AG04450 (cell line): ENCODE data around the gene UCKL1. TPM values are rescaled to one million over a fixed set of nuclear protein-coding genes. Genes with fewer than 3 reads are reported as not detected.
A peak's percentile ranks its signal among the peaks of the same experiment; 100 is the strongest.

Experiments
- CTCF ChIA-PET: fragments of 300-600, 350-600 bp; formaldehyde crosslinking; extraction: SDS; loops from one replicate; lab custom pipeline; 2022; ENCODE audit warnings: antibody characterized with exemption, inconsistent platforms; lab: Charles Lee
- POLR2A ChIA-PET: fragments of 350-600 bp; formaldehyde crosslinking; extraction: SDS; loops from one replicate; lab custom pipeline; 2021; ENCODE audit warnings: antibody characterized with exemption, inconsistent platforms; lab: Yijun Ruan, JAX
- DNase-seq: peaks from one replicate; pipeline ENCODE4 v3.0.0-alpha.2; 2011; ENCODE audit warnings: low read depth, low spot score
- H3K27ac ChIP-seq: one replicate; pipeline ENCODE4 v1.5.1; 2012; ENCODE audit warnings: low read depth, low read length, control low read depth
- H3K27me3 ChIP-seq: one replicate; pipeline ENCODE4 v1.6.0; 2012; ENCODE audit warnings: low read length; ENCODE audit not compliant: control insufficient read depth, insufficient read depth
- H3K4me3 ChIP-seq: 2 replicates; pipeline ENCODE4 v1.5.1; 2011; ENCODE audit warnings: mild to moderate bottlenecking, low read depth, low read length, control low read depth
- H3K9me3 ChIP-seq: 2 replicates; pipeline ENCODE4 v1.5.1; 2012; ENCODE audit warnings: low read length; ENCODE audit not compliant: control insufficient read depth, insufficient read depth
- polyA plus RNA-seq: library from polyadenylated mRNA; depleted of rRNA; stranded (reverse); fragments of >200 nt; gene quantifications from 2 replicates; pipeline ENCODE4 v1.2.3, GENCODE V29; 2011
- TF ChIP-seq, protein P1 (sequence below): IDR thresholded peaks from 2 replicates; pipeline ENCODE4 v1.5.1; 2011; ENCODE audit warnings: low read depth, low read length, control low read depth, inconsistent platforms

Gene UCKL1
- polyA plus RNA-seq, 1 experiment: 18.0 TPM

DNA sequence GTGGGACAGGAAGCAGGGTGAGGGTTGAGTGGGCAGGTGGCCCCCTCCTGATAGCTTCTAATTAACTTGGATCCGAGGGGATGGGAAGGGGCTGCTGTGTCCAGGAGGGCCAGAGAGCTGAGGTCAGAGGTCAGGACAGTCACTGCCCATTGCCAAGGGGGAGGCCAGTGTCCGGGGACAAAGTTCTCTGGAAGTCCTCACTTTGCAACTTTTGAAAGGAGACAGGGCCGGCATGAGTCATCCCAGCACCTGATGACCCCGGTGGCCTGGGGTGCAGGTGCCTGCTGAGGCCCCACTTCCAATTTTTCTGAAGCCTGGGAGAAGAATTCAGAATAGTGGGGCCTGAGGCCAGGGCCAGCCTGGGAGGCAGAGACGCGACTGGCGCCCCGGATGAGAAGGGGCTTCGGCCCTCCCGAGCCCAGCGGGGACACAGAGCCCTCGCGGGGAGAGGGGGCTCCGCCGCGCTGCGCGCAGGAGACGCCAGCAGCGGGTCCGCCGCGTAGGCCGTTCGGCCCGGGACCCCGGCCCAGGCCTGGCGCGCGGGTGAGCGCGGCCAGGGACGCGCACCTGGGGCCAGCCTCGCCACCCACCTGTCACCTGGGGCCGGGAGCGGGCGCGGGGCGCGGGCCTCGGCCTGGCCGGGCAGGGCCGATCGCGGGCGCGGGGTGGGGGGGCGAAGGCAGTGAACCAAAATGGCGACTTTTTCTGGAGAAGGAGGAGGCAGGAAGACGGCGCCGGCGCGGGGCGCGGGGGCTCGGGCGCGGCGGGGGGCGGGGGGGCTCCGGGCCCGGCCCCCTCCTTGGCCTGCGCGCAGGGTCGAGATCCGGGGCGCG lies 12.9 kb upstream of the UCKL1 start:
- CTCF ChIA-PET: no interaction called here
- no peaks in the 10 kb centered on the region for H3K27me3 ChIP-seq
- POLR2A ChIA-PET: no interaction called here
- peak overlapping the region; percentile 39 for H3K27ac ChIP-seq
- peak overlapping the region; percentile 66 for H3K4me3 ChIP-seq
- DNase-seq: no peak
- H3K9me3 ChIP-seq: peaks cover 36% of the 10 kb centered on the region
- TF ChIP-seq, protein P1, sequence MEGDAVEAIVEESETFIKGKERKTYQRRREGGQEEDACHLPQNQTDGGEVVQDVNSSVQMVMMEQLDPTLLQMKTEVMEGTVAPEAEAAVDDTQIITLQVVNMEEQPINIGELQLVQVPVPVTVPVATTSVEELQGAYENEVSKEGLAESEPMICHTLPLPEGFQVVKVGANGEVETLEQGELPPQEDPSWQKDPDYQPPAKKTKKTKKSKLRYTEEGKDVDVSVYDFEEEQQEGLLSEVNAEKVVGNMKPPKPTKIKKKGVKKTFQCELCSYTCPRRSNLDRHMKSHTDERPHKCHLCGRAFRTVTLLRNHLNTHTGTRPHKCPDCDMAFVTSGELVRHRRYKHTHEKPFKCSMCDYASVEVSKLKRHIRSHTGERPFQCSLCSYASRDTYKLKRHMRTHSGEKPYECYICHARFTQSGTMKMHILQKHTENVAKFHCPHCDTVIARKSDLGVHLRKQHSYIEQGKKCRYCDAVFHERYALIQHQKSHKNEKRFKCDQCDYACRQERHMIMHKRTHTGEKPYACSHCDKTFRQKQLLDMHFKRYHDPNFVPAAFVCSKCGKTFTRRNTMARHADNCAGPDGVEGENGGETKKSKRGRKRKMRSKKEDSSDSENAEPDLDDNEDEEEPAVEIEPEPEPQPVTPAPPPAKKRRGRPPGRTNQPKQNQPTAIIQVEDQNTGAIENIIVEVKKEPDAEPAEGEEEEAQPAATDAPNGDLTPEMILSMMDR: no peak

DNA sequence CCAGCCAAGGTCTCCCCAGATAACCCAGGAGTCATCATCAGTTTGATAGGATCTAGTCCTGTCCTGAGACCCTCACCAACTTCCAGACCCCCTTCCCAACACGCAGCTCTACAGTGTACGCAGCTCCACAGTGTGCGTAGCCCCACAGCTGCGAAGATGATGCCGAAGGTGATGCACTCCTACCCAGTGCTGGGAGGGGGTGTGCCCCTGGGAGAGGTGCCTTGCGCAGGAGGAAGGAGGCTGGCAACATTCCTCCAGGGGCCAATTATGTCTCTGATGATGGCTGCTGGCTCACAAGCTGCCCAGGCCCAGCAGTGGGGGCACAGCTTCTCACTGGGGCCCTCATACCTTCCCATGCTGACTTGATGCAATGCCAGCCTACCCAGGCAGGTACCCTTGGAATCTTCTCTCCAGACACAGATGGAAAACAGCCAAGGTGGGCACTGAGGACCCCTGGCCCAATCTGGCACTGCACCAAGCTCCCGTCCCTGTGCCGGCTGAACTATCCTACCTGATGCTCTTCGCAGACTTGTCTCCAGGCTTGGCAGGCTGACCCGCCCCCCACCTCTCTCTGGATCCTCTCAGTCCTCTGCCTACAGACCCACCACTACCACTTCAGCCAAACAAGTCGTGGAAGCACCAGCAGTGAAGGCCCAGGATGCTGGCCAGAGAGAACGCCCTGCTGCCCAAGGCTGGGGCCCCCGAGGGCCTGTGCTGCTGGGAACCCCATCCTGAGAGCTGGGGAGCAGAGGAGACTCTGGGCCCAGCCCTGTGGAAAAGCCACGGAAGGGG lies 12.1 kb upstream of the UCKL1 start:
- no peak for DNase-seq
- CTCF ChIA-PET: no interaction called here
- no peaks in the 10 kb centered on the region for H3K27me3 ChIP-seq
- no peak overlapping the region for H3K27ac ChIP-seq
- H3K4me3 ChIP-seq: peak overlapping the region; percentile 66
- POLR2A ChIA-PET: no interaction called here
- H3K9me3 ChIP-seq: peaks cover 44% of the 10 kb centered on the region
- TF ChIP-seq, protein P1: no peak

GRCh38 chr20:63967330-63968135 lies 11.3 kb upstream of the UCKL1 start:
- CTCF ChIA-PET: no interaction called here

GRCh38 chr20:63966944-63967322 lies 10.7 kb upstream of the UCKL1 start:
- DNase-seq: no peak
- Histone ChIP-seq H3K4me3 (no peak overlapping the region), H3K9me3 (peaks cover 55% of the 10 kb centered on the region), H3K27me3 (no peaks in the 10 kb centered on the region), H3K27ac (no peak overlapping the region)
- ChIA-PET CTCF (no interaction called here), POLR2A (no interaction called here)
- TF ChIP-seq, protein P1: no peak

More at GRCh38 chr20:63967330-63968135, 11.3 kb upstream of the UCKL1 start:
- POLR2A ChIA-PET: no interaction called here
- no peak for DNase-seq
- Histone ChIP-seq H3K9me3 (peaks cover 52% of the 10 kb centered on the region), H3K4me3 (no peak overlapping the region), H3K27ac (no peak overlapping the region), H3K27me3 (no peaks in the 10 kb centered on the region)
- TF ChIP-seq, protein P1: no peak
